NCI-H1694 (cell line): ENCODE data around the gene HIRA.

Experiments used
- DNase-seq: peaks from one replicate; lab custom pipeline; 2025; lab: John Stamatoyannopoulos, UW

The HIRA gene

DNA sequence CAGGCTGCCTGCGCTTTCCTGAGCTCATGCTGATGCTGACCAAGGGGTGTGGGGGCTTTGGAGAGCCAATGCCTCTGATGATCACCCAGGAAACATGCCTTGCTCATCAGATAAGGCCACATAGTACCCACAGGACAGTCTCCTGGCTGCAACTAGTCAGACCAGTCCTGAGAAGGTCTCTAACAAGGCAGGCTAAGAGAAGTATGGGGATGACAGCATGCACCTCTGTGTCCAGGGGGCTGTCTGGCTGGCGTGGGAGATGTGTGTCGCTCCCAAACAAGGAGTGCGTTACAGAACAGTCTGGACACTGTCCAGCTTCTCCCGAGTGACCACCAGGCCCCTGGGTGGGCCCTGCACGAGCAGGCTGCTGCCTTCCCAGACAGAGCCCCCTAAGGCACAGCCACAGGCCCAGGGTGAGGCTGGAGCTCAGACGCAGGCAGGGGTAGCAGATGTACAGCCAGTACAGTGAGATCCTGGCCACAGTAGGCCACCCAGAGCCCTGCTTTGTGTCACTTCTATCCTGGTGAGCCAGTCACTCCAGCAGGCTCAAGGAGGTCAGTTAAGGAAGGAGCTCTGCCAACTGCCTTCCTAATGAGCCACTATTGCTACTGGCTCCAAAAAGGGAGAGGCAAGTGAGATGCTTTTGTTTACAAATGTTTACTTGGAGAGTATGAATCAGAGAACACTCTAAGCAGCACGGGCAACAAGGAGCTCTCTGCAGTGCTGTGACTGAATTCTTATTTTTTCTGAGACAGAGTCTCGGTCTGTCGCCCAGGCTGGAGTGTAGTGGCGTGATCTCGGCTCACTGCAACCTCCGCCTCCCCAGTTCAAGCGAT is 74.0 kb downstream of the HIRA start:
- no peak for DNase-seq

DNA sequence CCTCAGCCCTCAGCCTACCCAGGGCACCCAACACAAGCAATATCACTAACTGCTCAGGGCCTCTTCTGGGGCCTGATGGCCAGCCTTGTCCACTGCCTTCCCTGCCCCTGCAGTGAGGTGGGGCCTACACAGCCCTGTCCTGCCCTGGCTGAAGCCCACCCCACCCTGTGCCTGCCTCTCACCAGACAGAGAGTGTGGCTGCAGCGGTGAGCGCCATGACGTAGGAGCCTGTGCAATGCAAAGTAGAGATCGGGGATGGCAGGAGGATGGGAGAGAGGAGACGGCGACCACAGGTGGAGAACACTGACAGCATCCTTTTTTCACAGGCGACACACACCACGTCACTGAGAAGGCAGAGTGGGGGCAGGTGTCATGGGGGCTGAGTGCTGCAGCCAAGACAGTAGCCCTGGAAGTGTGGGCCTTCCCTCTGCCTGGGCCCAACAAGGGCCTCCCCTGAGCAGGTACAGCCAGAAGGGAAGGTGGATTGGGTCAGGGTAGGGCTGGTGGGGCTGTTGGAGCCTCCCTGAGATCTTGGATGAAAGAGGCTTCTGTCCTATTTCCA is 74.7 kb downstream of the HIRA start:
- DNase-seq, result no peak

DNA sequence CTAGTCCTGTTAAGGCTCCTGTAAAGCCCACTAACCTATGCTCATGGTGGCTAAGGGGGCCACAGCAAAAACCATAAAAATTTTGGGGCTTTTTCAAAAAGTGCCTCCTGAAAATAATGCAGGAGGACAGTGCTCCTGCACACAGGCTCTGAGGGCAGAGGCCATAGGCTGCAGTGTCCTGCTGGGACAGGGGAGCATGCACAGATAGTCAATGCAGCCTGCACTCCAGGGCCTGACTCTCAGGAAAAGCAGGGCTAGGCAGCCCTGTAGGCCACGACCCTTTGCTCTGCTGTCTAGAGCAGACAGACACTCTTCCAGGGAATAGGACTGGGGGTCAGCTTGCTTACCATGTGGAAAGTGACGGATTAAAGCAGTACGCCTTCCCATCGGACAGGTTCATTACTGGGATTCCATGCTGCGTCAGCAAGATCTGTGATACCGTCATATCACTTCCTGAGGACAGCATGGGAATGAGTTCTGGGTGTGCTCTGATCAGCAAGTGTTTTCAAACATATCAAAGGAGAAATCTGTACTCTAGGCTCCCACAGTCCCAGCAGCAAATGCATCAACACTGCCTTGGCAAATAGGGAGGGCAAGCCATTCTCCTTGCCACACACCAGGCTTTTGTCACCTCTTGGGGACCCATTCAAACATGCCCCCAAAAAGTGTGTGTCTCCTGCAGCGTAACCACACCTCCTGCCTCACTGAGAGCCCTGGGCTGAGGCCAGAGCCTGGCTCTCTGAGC is 75.9 kb downstream of the HIRA start:
- no peak for DNase-seq

DNA sequence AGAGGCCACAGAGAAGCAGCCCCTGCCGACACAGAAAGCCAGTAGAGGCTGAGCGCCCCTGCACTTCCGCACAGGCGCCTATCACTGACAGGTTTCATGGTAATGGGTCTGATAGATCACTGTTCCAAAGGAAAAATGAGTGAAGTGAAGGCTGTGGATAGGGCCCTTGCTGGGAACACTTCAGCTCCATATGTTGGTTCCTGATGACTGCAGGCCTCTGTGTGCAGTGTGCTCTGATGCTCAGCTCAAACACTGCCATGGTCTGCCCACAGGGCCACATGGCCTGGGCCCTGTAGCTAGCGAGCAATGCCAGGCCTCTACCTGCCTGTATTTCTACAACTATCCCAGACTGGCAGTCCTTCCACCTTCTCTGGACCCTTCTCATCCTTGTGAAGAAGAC is 77.3 kb downstream of the HIRA start:
- no peak for DNase-seq

DNA sequence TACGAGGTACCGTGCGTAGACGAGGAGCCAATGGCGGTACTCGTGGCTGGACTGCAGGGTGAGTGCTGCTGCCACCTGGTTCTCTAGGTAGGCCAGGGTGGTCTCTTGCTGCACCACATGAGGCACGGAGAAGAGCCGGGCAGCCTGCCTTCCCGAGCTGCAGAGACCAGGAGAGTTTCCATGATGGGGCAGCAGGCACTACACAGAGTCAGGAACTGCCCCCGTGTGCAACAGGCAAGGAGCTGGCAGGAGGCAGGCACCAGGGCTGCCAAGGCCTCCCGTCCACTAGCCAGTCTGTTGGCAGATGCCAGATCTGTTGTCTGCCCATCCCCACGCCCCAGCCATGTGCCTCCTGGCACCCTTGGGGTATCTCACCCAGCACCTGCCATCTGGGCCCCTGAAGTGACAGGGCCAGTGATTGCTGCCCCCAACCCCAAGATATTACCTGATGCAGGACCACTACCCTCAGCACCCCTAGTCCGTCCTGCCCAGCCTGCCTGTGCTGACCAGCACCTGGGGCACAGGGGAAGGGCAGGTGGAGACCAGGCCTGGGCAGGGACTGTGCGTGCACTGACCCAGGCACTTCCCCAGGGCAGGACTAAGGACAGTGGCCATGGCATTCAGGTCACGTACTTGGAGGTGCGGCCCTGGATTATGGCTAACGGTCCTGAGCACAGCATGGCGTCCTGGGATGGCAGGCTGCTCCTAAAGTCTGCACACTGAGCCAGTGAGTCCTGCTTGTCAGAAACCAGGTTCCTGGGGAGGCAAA is 78.0 kb downstream of the HIRA start:
- DNase-seq, result no peak

DNA sequence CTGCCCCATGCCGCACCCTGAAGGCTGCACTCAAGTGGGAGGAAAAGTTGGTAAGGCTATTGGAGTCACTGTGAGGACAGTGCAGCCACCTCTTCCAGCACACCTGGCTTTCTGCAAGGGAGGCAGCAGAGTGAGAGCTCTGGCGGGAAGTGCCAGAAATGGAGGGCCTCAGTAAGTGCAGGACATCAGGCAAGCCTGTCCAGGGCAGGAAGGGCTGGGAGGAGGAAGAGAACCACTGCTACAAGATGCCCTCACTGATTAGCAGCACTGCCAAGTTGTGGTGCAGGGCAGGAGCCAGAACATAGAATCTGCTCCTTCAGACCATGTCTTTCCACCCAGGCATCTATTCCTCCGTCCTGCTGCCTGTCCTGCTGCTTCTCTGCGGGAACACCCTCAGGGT is 78.8 kb downstream of the HIRA start:
- DNase-seq, result no peak

DNA sequence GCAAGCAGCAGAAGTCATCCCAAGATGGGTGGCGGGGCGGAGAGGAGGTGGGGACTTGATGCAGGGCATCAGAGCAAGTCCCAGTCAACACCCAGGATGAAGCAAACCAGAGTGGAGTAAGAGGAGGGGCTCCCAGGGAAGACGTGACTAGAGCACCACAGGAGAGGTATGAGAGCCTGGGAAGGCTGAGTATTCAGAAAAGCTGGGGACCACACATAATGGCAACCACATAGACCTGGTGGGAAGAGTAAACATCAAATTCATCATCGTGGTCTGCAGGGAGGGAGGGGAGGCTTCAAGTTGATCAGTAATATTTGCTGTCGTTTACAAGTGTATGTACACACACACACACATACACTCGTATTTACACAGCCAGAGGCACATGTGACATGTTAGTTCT is 79.3 kb downstream of the HIRA start:
- DNase-seq, result no peak

DNA sequence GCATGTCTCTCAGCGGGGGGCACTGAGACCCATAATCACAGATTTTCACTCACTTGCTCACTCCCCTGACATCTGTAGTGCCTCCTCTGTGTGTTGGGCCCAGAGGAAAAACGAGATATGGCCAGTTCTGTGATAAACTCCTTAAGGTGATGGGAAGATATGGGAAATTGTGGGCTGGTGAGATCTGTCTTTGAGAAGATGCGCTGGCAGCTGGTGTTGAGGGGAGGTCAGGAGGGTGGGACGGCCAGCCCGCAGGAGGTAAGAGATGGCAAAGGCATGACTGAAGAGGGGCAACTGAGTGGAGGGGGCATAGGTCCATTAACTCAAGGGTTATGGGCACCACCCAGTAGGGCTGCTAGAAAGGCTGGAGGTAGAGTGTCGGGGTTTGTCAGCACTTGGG is 79.9 kb downstream of the HIRA start:
- no peak for DNase-seq

DNA sequence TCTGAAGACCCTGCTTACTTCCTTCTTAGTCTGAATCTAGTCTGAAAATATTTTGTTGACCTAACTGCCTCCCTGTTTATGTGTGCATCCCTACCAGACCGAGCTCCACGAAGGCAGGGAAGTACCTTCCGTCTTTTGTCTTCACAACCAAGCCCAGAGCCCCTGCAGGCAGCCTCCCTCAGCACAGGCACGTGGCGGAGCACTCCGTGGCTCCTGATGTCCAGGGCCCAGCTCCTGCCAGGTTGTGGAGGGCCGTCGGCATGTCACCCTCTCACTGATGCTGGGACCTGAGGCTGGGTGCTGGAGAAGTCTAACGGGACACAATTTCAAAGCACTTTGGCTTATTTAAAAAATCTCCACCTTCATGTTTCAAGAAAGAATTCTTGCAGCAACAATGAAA is 80.6 kb downstream of the HIRA start:
- no peak for DNase-seq

DNA sequence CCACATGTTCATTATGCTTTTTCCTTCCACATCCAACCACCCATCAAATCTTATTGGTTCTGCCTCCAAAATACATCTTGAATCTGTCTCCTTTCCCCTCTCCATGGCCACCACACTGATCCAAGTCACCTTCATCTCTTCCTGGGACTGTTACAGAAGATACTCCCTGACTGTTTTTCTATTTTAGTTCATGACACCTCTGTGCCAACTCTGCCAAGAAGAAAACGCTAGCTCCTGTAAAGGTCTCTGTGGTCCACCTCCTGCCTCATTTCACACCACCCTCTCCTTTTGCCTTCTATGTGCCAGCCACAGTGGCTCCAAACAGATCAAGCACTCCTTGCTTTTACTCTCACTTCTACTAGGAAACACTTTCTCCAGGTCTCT is 81.1 kb downstream of the HIRA start:
- DNase-seq, result no peak

DNA sequence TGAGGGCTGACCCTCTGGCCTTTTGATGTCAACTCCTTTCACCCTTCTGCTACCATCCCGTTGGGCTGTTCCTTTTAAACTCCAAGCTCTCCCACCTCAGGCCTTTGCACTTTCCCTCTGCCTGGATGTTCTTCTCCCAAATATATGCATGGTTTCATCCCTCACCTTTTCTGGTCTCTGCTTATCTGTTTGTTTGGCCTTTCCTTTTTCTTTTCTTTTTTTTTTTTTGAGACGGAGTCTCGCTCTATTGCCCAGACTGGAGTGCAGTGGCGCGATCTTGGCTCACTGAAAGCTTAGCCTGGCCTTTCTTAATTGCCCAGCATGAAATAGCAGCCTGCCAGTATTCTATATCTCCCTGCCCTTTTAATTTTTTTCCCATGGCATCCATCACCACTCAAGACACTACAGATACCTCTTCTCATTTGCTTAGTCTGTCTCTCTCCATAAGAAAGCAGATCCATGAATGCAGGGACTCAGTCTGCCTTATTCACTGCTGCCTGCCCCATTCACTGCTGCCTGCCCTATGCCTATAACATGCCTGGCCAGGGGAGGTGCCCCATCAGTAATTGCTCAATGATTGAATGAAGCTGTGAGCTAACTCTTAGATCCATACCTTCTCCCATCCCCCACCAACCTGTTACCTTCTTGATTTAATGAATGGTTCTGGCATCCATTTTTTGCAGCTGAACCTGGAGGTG is 81.6 kb downstream of the HIRA start:
- no peak for DNase-seq

DNA sequence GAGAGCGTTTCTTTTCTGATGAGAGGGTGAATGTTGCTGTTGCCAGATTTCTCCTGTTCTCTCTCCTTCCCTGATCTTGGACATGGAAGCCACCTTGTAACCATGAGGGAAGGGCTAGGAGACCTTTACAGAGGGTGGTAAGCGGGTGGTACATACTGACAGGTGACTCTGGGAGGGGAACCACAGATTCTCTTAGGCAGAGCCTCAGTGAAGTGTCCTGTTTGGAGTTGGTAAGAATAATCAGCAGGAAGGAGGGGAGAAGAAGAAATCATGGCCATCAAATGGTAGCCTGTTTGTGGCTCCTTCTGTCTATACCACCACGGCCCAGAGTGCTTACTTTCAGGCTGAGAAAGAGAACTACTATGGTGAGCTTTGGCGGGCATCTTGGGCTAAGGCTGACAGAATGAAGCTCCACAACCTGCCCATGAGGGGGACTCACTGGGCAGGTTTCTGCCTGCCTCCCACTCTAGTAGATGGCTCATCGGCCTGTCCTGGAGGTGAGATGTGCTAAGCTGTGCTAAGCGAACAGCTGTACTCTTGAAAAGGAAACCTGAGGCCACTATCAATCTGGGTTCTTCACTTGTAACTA is 84.8 kb downstream of the HIRA start:
- DNase-seq, result no peak

DNA sequence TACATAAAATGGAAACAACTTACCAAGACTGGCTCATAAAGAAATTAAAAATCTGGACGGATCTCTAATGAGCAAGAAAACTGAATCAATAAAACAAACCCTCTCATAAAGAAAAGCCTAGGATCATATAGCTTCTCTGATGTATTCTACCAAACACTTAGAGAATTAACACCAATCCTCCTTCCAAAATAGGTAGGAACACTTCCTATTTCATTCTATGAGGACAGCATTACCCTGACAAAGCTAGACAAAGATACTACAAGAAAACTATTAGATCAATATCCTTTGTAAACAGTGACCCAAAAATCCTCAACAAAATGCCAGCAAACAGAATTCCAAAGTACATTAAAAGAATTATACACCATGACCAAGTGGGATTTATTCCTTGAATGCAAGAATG is 87.1 kb downstream of the HIRA start:
- DNase-seq, result no peak

DNA sequence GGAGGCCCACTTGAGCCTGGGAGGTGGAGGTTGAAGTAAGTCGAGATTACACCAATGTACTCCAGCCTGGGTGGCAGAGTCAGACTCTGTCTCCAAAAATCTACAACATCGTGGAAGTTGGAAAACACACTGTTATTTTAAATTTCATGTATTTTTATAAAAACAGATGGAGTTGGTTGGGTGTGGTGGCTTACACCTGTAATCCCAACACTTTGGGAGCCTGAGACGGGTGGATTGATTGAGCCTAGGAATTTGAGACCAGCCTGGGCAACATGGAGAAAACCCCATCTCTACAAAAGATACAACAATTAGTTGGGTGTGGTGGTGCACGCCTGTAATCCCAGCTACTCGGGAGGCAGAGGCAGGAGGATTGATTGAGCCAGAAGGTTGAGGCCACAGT is 88.1 kb downstream of the HIRA start:
- no peak for DNase-seq

DNA sequence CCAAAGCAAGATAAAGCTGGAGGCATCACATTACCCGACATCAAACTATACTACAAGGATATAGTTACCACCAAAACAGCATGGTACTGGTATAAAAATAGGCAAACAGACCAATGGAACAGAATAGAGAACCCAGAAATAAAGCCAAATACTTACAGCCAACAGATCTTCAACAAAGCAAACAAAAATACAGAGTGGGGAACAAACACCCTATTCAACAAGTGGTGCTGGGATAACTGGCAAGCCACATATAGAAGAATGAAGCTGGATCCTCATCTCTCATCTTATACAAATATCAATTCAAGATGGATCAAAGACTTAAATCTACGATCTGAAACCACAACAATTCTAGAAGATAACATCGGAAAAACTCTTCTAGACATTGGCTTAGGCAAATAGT is 90.0 kb downstream of the HIRA start:
- no peak for DNase-seq

DNA sequence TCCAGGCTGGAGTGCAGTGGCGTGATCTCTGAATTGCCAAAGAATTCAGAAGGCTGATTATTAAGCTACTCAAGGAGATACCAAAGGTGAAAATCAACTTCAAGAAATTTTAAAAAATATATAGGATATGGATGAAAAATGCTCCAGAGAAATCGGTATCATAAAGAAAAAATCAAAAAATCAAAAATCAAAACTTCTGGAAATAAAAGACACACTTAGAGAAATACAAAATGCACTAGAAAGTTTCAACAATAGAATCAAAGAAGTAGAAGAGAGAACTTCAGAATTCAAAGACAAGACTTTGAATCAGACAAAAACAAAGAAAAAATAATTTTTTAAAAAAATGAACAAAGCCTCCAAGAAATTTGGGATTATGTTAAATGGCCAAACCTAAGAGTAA is 94.4 kb downstream of the HIRA start:
- DNase-seq, result no peak

DNA sequence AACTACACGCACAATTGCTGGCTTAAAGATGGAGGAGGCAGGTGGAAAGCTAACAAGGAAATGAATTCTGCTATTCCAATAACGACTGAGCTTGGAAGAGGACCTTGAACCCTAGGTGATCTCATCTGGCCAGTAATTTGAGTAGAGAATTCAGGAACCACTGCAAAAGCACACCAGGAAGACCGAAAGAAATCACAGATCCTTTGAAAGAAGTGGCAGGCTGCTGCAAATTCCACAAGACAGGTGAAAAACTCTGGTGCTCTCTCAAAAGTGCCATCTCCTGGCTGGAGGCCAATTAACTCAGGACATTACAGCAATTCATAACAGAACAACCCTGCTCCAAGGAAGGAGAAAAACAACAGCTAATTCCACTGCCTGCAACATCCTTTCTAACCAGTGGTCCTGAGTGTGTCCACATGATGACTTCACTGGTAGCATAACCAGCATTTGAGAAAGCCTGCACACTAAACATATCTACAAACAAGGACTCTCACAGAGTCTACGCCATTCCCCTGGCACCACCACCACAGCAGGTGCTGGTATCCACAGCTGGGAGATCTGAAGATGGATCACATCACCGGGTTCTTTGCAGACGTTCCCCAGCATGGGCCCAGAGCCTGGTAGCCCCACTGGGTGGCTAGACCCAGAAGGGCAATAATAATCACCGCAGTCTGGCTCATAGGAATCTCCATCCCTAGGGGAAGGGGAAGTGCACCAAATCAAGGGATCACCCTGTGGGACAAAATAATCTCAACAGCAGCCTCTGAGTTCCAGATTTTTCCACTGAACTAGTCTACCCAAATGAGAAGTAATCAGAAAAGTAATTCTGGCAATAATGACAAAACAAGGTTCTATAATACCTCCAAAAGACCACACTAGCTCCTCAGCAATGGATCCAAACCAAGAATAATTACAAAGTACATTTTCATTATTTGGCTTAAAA is 95.1 kb downstream of the HIRA start:
- no peak for DNase-seq

DNA sequence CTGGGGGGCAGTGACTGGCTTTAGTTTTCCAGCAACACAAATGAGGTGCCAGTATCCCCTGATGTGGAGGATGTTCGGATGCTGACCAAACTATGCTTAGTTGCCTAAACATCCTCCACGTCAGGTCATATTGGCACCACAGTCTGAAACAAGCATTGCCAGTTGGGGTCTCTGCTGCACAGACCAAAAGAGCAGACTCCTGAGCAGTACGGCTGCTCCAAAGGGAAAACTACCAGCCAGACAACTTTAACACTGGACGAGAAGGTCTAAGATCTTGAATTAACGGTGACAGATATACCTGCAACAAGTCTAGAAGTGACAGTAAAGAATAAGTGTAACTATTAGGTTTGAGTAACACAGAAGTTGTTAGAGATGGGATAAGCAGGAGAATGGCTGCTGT is 99.6 kb downstream of the HIRA start:
- no peak for DNase-seq

DNA sequence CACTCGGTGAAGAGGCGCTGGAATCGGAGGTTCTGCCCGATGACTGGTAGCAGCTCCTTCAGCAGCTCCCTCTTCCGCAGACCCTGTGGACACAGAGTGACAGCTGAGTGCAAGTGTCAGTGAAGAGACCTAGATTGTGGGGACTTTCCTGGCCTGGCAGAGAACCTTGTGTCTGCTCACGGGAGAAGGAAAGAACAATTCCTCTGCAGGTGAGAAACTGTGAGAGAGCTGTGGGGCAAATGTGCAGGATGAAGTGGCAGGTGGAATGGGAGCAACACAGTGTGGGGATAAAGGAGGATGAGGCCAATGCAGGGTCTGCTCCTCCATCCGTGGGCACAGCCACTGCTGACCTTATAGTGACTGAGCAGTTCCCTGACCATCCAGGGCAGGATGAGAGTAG is 100.1 kb downstream of the HIRA start:
- DNase-seq, result no peak

DNA sequence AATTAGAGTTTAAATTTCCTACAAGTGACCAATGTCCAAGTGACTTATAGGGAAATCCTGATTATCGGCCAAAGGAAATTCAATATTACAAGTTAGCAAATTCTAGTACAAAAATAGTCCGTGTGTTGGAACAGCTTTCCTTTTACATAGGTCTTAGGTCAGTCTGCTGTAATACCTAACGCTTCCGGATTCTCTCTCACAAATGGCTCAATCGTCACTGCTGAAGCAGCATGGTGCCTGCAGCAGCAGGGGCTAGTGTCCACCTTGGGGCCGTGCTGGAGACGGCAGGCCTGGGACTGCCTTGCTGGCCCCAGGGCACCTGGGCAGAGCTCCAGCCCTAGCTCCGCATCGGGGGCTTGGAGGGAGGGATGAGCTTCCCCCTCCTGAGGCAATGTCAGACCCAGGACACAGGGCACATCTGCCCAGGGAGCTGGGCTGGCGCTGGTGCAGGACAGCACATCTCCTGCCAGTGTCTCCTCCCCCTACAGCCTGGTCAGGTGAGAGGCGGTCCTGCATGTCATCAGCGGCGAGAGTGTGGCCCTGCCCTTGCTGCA is 100.6 kb downstream of the HIRA start:
- no peak for DNase-seq
